GM19467 (cell line): ENCODE measurements around the gene CRYM.
"Not testable (repeated sequence)": the region's sequence is repeated elsewhere in the genome, so short reads cannot be mapped to it uniquely, and the experiment has no call there.

Experiments
- ATAC-seq: cut with Tn5 transposase; IDR thresholded peaks from one replicate; pipeline ENCODE4 v1.9.1; 2021; ENCODE audit warnings: mild to moderate bottlenecking, moderate library complexity; ENCODE audit not compliant: unreplicated experiment

CRYM gene

DNA sequence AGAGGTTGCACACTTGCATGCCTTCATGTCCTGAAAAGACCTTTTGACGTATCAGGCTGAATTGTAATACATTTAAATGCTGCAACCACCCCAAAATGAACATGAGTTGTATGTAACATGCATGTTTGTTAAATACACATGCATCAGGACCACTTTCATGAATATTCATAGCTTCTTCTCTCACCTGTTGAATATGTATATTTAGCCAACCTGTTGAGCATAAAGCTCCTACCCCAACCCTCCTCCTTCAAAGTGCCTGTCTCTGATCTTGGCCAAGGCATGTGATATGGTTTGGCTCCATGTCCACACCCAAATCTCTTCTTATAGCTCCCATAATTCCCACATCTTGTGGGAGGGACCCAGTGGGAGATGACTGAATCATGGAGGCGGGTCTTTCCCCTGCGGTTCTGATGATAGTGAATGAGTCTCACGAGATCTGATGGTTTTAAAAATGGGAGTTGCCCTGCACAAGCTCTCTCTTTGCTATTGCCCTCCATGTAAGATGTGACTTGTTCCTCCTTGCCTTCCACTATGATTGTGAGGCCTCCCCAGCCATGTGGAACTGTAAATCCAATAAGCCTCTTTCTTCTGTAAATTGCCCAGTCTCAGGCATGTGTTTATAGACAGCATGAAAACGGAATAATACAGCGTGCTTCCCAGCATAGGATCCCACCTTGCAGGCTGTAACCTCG, 3.8 kb upstream of the CRYM start:
- ATAC-seq, result no peak

DNA sequence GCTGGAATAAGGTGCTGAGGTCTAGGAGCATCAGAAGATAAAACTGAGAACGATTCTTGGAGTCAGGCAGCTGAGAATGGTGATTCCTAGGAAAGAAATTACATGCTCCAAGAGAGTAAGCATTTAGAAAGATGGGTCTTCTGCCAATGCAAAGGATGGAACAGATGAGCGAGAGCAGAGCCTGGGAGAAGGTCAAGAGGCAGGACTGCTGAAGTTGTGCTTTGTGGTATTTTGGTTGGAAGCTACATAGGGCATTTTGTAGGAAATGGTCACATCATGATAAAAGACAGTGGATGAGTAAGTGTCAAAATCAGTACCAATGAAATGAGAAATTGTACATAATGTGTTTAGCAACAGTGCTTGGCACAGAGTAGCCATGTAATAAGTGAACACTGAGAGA, 1.4 kb upstream of the CRYM start:
- no peak for ATAC-seq

DNA sequence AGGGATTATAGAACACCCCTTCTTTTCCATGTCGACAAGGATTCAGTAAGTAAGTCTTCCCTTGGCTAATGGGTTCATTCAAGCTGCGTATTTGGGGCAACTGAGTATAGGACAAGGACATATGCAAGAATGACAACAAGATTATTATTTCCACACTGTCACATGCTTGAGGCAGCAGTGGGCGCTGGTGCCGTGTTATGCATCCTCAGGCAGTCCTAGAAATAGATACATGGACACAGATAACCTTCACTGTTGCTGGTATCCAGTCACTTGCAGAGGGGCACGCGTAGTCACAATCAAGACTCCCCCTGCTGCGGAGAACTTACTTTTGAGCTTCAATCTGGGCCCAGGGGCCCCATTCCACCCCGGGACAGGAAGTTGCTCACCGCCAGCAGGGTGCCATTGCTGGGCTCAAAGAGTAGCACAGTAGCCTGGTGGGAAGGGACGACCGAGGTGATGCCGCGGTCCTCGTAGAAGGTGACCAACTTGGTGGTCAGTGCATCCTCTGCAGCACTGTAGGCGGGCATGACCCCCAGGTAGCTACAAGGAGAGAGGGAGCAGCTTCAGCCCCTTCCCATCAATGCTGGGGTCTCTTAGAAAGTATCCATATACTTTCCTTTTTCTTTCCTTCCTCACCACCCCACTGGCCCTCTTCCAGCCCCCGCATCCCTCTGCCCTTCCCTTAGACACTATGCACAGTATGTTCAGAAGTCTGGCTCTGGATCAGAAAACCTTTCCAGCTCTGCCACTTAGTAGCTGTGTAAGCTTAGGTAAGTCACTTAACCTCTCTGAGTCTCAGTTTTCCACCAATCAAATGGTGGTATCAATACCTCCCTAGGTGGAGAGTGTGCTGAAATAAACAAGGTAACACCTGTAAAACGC, 804 bp downstream of the CRYM start:
- ATAC-seq, result no peak

DNA sequence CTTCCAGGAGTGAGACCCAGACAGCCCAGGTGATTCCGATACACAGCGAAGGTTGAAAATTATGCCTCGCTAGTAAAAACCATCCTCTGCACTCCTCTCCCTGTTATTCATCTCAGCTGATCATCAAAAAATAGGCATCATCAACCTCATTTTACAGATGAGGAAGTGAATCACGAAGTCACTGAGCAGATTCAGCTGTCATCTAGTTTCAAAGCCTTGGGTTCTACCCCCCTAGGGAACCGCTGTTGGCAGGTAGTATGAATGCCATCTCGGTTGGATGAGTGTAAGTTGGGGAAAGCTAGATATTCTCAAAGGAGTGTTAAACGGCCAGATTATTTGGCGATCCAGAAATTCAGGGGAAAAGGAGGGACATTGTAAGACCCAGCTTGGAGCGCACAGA, 2.0 kb downstream of the CRYM start:
- no peak for ATAC-seq

DNA sequence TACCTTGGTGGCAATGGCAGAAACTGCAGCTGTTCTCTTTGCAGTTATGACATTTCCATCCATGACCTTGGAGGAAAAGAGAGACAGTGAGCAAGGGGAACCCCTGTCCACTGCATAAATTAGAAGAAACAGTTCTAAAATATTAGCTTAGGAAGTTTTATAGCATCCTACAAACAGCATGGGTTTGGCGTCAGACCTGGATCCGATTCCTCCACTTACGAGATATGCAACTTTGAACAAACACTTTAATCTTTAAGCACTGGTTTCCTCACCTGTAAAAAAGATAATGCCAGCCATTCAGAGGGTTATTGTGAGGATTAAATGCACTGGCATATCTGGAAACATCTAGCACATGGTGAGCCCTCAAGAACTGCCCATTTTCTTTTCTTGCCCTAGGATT, 2.6 kb downstream of the CRYM start:
- ATAC-seq, result no peak

DNA sequence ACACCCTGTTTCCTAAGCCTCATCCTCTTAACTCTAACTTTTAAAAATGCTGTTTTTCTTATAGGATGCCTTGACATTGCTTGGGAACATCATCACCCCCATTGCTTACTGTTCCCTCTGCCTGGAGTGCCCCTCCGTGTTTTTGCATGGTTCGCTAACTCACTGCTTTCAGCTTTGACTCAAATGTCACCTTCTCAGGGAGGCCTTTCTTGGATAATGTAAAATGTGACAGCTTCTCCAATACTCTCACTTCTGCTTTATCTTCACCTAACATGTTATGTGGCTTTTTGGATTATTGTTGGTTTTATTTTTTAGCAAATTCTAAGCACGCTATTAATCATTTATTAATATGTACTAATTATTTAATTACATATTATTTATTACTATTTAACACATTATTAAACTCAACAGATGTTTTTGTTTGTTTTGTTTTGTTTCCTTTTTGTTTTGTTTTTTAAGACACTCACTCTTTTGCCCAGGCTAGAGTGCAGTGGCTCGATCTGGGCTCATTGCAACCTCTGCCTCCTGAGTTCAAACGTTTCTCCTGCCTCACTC, 3.8 kb downstream of the CRYM start:
- ATAC-seq, result no peak

DNA sequence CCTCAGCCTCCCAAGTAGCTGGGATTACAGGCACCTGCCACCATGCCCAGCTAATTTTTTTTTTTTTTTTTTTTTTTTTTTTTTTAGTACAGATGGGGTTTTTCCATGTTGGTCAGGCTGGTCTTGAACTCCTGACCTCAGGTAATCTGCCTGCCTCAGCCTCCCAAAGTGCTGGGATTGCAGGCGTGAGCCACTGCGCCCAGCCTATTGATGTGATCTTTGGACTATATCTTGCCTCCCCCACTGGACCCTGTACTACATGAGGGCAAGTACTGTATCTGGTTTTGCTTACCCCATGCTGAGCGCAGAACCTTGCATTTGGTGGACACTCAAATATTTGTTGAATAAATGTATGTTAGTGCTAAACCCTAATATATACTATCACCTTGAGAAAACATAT, 5.3 kb downstream of the CRYM start:
- ATAC-seq, result not testable (repeated sequence)

DNA sequence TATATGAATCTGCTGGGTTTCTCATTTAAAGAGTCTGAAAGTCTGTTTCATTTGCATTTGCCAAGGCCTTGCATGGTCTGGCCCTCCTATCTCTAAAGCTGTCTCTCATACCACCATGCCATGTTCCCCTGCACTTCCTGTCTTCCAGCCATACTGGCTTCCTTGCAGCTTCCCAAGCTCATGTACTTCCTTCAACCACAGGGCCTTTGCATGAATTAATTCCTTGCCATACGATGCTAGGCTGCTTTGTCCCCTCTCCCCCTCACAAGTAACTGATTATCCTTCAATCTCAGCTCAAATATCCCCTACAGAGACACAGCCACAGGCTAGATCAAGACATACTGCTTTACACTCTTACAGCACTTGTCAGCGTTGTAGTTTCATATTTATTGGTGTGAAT, 5.8 kb downstream of the CRYM start:
- ATAC-seq, result no peak

DNA sequence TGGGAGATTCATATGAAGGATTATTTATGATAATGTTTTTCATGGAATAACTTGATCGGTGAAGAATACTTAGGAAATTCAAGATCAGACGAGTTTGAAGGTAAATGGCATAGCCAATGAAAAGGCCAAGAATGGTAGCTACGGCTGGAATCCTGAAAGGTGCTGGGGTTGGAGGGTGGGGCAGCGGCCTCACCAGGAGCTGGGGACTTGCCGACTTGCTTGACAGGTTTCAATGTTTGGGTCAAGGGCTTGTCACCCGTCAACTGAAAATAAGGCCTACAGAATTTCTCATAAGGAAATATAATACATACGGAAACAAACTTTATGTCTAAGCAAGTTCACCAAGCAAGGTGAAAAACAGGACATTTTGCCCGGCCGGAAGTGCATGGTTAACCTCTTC, 9.9 kb downstream of the CRYM start:
- ATAC-seq, result no peak

DNA sequence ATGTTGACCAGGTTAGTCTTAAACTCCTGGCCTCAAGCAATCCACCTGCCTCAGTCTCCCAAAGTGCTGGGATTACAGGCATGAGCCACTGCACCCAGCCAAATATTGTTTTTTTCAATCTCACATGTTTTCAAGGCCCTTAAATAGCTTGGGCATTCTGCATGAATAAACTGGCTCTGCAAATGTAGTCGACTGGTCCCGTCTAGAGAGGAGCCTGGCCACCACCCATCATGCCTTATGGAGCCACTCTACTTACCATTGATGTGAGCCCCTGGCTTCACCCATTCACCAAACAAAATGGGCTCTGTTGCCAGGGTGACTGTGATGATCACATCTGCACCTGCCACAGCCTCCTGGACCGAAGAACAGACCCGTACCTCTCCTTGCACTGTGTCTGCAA, 10.8 kb downstream of the CRYM start:
- ATAC-seq, result no peak

DNA sequence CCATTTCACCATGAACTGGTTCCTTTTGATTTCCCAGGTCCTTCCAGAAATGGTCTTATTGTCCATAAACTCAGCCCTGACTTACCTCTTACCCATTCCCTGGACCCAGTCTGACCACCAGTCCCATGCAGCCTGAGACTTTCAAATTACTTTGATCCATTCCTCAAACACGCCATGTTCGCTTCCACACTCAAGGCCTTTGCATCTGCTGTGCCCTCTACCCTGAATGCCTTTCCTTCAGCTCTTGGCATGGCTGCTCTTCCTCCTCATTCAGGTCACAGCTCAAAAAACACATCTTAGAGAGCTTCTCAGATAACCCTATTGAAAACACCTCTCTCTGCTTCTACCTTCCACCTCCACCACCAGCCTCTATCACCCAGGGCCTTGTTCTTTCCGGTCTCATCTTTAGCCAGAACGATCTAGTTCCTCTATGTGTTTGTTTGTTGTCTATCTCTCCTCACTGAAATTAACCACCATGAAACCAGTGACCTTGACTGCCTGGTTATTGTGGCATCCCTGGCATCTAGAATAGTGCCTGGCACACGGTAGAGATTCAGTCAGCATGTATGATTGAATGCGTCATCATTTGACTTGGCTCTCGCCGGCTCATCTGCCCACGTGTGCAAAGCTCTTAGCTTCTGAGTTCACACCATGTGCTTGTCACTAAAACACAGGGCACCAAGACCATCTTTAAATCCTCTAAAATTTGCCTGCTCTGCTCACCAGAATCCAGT, 12.8 kb downstream of the CRYM start:
- no peak for ATAC-seq

DNA sequence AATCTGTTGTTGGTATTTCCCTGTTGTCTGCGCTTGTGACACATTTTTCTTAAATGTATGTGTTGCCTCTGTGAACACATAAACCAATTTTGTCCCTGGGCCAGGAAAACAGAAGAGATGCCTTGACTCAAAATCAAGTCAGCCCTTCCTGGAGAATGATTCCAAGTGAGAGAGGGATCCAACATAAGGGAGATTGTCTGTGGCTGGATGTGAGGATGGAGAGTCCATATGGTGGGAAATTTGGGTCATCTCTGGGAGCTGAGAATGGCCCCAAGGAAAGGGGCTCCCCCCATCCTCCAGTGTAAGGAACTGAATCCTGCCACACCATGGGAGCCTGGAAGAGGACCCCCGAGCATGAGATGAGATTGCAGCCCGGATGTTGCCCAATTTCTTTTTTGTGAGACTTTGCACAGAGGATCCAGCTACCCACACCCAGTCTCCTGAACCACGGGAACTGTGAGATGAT, 13.5 kb downstream of the CRYM start:
- no peak for ATAC-seq

DNA sequence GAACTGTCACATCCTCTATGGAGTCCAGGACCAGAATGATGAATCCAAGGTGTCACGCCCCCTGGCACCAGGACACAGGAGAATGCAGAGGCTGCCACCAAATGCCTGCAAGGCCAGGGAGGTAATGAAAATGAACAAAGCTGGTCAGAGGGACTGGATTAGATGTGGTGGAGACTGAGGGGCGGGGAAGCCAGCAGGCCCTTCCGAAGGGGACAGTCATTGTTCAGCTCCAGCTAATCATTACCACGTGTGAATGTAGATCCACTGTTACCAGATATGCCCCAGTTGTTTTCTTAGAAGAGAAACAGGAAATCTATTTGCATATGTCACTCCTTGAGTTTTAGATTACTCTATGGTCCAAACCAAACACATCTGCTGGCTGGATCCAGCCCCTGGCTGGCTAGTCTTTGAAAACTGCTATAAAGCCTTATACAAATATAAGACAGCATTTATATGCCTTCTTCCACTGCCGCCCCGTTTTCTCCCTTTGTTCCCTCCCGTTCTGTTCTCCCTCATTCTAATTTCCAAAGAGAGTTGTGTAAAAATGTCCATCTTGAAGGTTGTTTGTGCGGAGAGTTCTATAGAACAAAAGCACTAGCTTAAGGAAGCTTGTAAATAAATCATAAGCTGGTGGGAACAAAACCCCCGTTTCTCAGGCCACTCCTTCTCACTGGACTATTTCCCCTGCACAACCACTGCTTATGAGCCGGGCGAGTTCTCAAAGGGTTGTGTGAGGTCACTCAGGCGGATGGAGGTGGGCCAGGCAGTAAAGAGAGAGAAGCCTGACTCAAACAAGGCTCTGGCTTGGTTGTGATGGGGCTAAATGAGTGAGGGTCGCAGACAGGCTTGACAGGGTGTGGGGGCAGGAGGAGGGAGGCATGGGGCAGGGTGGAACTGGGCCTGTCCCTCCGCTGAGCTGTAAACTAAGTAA, 14.2 kb downstream of the CRYM start:
- ATAC-seq, result peak; percentile 76

DNA sequence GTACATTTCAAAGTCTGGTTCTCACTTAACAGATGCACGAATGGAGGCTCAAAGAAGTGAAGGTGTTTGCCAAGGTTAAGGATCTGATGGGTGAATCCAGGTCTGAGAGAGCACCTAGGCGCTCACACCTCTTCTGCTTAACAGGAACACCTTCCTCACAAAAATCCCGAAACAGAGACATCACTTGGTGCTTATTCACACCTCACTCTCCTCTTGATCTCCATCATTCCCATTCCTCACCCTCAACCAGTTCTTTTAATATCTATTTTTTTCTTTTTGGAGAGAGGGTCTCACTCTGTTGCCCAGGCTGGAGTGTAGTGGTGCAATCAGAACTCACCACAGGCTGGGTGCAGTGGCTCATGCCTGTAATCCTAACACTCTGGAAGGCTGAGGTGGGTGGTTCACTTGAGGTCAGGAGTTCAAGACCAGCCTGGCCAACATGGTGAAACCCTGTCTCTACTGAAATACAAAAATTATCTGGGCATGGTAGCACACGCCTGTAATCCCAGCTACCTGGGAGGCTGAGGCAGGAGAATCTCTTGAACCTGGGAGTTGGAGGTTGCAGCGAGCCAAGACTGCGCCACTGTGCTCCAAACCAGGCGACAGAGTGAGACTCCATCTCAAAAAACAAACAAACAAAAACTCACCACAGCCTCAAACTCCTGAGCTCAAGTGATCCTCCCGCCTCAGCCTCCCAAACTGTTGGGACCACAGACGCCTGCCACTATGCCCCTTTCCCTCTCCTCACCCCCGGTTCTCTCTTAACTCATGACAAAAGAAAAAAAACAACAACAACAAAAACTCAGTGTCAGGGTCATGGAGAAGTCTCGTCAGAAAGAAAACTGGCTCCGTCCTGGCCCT, 15.1 kb downstream of the CRYM start:
- ATAC-seq, result no peak

DNA sequence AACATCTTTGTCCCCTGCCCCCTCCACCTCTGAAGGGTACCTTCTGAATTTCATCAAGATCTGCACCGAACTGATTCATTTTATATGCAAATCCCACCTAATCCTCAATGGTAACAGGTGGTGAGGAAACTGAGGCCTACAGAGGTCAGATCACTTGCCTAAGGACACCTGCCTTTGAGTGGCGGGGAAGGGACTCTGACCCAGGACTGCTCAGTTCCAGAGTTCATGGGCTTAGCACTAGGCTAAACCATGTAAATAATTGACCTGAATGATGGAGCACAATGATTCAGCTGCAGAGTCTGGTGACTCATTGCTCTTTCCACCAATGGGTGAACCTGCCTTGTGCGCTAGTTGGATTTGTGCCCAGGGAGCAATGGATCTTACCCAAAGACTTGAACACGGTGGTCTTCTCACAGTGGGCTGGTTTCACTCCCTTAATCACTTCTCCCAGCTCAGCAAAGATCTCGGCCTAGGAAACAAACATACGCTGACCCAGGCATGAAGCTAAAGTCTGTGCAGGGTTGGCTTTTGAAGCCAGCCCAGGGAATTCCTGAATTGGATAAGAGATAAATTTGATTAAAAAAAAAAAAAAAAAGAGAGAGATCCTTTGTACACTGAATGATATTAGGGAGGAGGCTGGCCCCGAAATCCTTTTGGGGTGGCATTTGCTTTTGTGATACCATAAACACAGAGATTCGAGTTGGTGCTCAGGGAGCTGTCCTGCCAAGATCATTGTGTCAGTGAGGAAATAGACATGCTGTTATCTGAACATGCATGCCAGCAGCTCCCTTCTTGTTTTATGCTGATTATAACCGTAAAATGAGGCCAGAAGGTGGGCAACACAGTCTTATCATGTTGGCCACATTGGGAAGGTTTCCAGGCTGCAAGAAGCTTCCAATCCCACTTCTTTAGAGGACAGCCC, 17.0 kb downstream of the CRYM start:
- no peak for ATAC-seq

DNA sequence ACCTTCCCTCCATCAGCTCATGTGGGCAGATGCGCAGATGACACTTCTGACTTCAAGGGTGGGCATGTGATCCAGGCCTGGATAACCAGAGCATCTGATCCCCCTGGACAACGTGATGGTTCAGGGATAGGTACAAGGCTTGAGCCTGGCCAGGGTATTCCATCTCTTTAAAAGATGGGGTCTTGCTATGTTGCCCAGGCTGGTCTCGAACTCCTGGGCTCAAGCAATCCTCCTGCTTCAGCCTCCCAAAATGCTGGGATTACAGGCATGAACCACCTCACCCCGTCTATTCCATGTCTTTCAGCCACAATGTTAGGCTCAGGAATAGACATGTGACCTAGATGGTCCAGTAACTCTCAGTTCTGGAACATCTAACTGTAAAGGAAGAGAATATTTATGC, 20.8 kb downstream of the CRYM start:
- no peak for ATAC-seq

DNA sequence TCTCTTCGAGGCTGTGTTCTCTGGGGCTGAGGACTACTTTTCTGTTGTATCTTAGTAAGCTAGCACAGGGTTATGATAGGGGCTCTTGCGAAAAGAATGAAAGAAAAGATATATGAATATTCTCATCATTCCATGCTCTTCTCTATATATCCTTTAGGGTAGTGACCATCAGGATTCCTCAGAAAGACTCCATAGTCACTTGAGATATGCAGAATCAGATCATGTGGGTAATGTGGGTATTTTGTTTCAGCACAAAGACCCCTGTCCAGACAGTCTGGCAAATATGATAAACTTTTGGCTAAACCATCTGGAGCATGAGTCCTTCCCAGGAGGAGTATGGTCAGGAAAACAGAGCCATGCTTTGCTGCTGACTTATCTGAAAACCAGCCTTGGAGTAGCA, 21.5 kb downstream of the CRYM start:
- no peak for ATAC-seq

DNA sequence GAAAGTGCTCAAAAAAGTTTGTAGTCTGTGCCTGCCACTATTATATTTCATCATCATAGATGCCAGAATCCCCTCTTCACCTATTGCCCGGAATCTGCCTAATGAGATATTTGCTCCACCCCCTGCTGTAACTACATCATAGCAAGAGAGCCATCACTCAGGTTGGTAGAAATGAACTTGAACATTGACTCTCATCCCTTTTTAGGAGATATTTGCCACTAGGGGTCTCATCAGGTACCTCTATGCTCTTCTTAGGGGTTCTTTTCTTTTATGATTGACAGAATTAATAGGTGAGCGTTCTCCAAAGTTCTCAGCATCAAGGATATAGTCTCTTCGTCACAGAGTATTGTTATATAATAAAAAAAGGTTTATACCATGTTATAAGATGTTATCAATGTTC, 24.6 kb downstream of the CRYM start:
- no peak for ATAC-seq
